HEK293 (cell line): ENCODE data around the gene SNX7.

Experiments
- CTCF ChIA-PET: fragments of 350-600 bp; formaldehyde crosslinking; extraction: SDS; loops from one replicate; lab custom pipeline; 2021; ENCODE audit warnings: antibody characterized with exemption; lab: Yijun Ruan, JAX
- POLR2A ChIA-PET: fragments of 300-600 bp; formaldehyde crosslinking; extraction: SDS; loops from one replicate; lab custom pipeline; 2020; ENCODE audit warnings: antibody characterized with exemption, inconsistent platforms; lab: Yijun Ruan, JAX
- H3K27ac ChIP-seq: fragments of 200-500 bp; sonication (Bioruptor generic); 2 replicates; pipeline ENCODE4 v1.5.1; 2014; ENCODE audit warnings: low read depth, low read length, control low read depth, inconsistent platforms; ENCODE audit errors: extremely low read depth
- H3K36me3 ChIP-seq, 2 experiments: fragments of 200-500 bp in 1 of 2; sonication (Bioruptor generic) in 1 of 2; 1 replicate in 1 of 2; 2 replicates in 1 of 2; pipeline ENCODE4 v1.5.1; 2014 to 2017; ENCODE audit warnings: inconsistent platforms in 2 of 2, low read length in 2 of 2; ENCODE audit not compliant: control insufficient read depth in 2 of 2, insufficient read depth in 1 of 2
- H3K4me1 ChIP-seq: fragments of 200-500 bp; sonication (Bioruptor generic); 2 replicates; pipeline ENCODE4 v1.5.1; 2014; ENCODE audit warnings: mild to moderate bottlenecking, low read length, inconsistent platforms; ENCODE audit not compliant: control insufficient read depth, insufficient read depth
- H3K4me3 ChIP-seq: 2 replicates; pipeline ENCODE4 v1.5.1; 2011; ENCODE audit warnings: low read depth, mild to moderate bottlenecking, control low read depth, low read length, moderate library complexity
- H3K9me3 ChIP-seq: fragments of 200-500 bp; sonication (Bioruptor generic); 2 replicates; pipeline ENCODE4 v1.5.1; 2014; ENCODE audit warnings: low read depth, low read length, inconsistent platforms; ENCODE audit not compliant: control insufficient read depth, insufficient read depth
- HIC1 ChIP-seq: fragments of 450-650 bp; formaldehyde crosslinking; IDR thresholded peaks from 2 replicates; pipeline ENCODE4 v1.5.1; 2016; ENCODE audit warnings: missing biosample characterization, missing genetic modification characterization
- KLF16 ChIP-seq: fragments of 450-650 bp; formaldehyde crosslinking; IDR thresholded peaks from 2 replicates; pipeline ENCODE4 v1.5.1; 2017; ENCODE audit warnings: missing biosample characterization, missing genetic modification characterization
- MEIS1 ChIP-seq: sonication (generic); formaldehyde crosslinking; IDR thresholded peaks from 2 replicates; pipeline ENCODE4 v1.8.1; 2022; ENCODE audit warnings: missing genetic modification reagents, mild to moderate bottlenecking, borderline replicate concordance
- MYNN ChIP-seq: fragments of 450-650 bp; formaldehyde crosslinking; IDR thresholded peaks from 2 replicates; pipeline ENCODE4 v1.5.1; 2016; ENCODE audit warnings: missing biosample characterization, missing genetic modification characterization, borderline replicate concordance
- PRDM4 ChIP-seq: fragments of 450-650 bp; formaldehyde crosslinking; IDR thresholded peaks from 2 replicates; pipeline ENCODE4 v1.5.1; 2017; ENCODE audit warnings: missing biosample characterization, missing genetic modification characterization
- PRDM6 ChIP-seq: fragments of 450-650 bp; formaldehyde crosslinking; IDR thresholded peaks from 2 replicates; pipeline ENCODE4 v1.5.1; 2017; ENCODE audit warnings: missing biosample characterization, missing genetic modification characterization
- ZBTB1 ChIP-seq: fragments of 450-650 bp; formaldehyde crosslinking; IDR thresholded peaks from 2 replicates; pipeline ENCODE4 v1.5.1; 2016; ENCODE audit warnings: missing biosample characterization, missing genetic modification characterization
- ZBTB10 ChIP-seq: fragments of 450-650 bp; formaldehyde crosslinking; IDR thresholded peaks from 2 replicates; pipeline ENCODE4 v1.5.1; 2016; ENCODE audit warnings: missing biosample characterization, missing genetic modification characterization
- ZBTB8A ChIP-seq: fragments of 450-650 bp; formaldehyde crosslinking; IDR thresholded peaks from 2 replicates; pipeline ENCODE4 v1.5.1; 2016; ENCODE audit warnings: missing biosample characterization, missing genetic modification characterization
- ZFP3 ChIP-seq: fragments of 450-650 bp; formaldehyde crosslinking; IDR thresholded peaks from 2 replicates; pipeline ENCODE4 v1.5.1; 2016; ENCODE audit warnings: low read depth, missing biosample characterization, missing genetic modification characterization
- ZFP41 ChIP-seq: fragments of 450-650 bp; formaldehyde crosslinking; IDR thresholded peaks from 2 replicates; pipeline ENCODE4 v1.5.1; 2016; ENCODE audit warnings: missing biosample characterization, missing genetic modification characterization, borderline replicate concordance
- ZNF18 ChIP-seq: fragments of 450-650 bp; formaldehyde crosslinking; IDR thresholded peaks from 2 replicates; pipeline ENCODE4 v1.5.1; 2016; ENCODE audit warnings: missing biosample characterization, missing genetic modification characterization
- ZNF239 ChIP-seq: fragments of 450-650 bp; formaldehyde crosslinking; IDR thresholded peaks from 2 replicates; pipeline ENCODE4 v1.5.1; 2016; ENCODE audit warnings: missing biosample characterization, missing genetic modification characterization
- ZNF350 ChIP-seq: fragments of 450-650 bp; formaldehyde crosslinking; IDR thresholded peaks from 2 replicates; pipeline ENCODE4 v1.5.0; 2017; ENCODE audit warnings: missing biosample characterization, mild to moderate bottlenecking, missing genetic modification characterization
- ZNF354C ChIP-seq: fragments of 450-650 bp; formaldehyde crosslinking; IDR thresholded peaks from 2 replicates; pipeline ENCODE4 v1.5.1; 2016; ENCODE audit warnings: missing biosample characterization, missing genetic modification characterization, low read depth, borderline replicate concordance
- ZNF366 ChIP-seq: fragments of 450-650 bp; formaldehyde crosslinking; conservative IDR thresholded peaks from 2 replicates; pipeline ENCODE4 v1.5.1; 2016; ENCODE audit warnings: missing biosample characterization, missing genetic modification characterization
- ZNF558 ChIP-seq: fragments of 450-650 bp; formaldehyde crosslinking; IDR thresholded peaks from 2 replicates; pipeline ENCODE4 v1.5.1; 2016; ENCODE audit warnings: missing biosample characterization, missing genetic modification characterization
- ZNF843 ChIP-seq: fragments of 450-650 bp; formaldehyde crosslinking; IDR thresholded peaks from 2 replicates; pipeline ENCODE4 v1.5.1; 2016; ENCODE audit warnings: missing biosample characterization, missing genetic modification characterization
- ZSCAN30 ChIP-seq: fragments of 450-650 bp; IDR thresholded peaks from 2 replicates; pipeline ENCODE4 v1.5.1; 2018; ENCODE audit warnings: missing biosample characterization, mild to moderate bottlenecking, missing genetic modification characterization, moderate library complexity

Gene SNX7

GRCh38 chr1:98764485-98764884 lies 103.0 kb downstream of the SNX7 start:
- ChIA-PET POLR2A (no interaction called here), CTCF (no interaction called here)
- Histone ChIP-seq H3K4me1 (no peaks in the 10 kb centered on the region), H3K4me3 (no peak overlapping the region), H3K27ac (no peak overlapping the region), H3K9me3 (no peaks in the 10 kb centered on the region), H3K36me3 (no peaks in the 10 kb centered on the region)
- no peak for TF ChIP-seq ZNF350 (tag by site-specific recombination)
- TF ChIP-seq ZBTB8A (tag by site-specific recombination) = no peak
- TF ChIP-seq ZFP3 (tag by site-specific recombination) = no peak
- no peak for TF ChIP-seq ZNF366
- no peak for TF ChIP-seq PRDM4 (tag by site-specific recombination)
- no peak for TF ChIP-seq ZNF239 (tag by site-specific recombination)
- TF ChIP-seq PRDM6 (tag by site-specific recombination) = no peak
- TF ChIP-seq MYNN = no peak
- no peak for TF ChIP-seq ZBTB10 (tag by site-specific recombination)
- no peak for TF ChIP-seq ZNF18 (tag by site-specific recombination)
- TF ChIP-seq ZNF558 (tag by site-specific recombination) = no peak
- TF ChIP-seq ZBTB1 (tag by site-specific recombination) = no peak
- TF ChIP-seq ZSCAN30 (tag by site-specific recombination) = no peak
- TF ChIP-seq ZNF354C (tag by site-specific recombination) = no peak
- no peak for TF ChIP-seq ZNF843 (tag by site-specific recombination)
- TF ChIP-seq KLF16 (tag by site-specific recombination) = no peak
- no peak for TF ChIP-seq ZFP41 (tag by site-specific recombination)
- TF ChIP-seq HIC1 (tag by site-specific recombination) = no peak
- no peak for TF ChIP-seq MEIS1 (CRISPR knock-in tag)
- TF ChIP-seq, all 188 proteins: peak for 0
